ENCODE data around the gene C1orf21.

C1orf21 gene

GRCh38 chr1:184536246-184536985 lies 149.6 kb downstream of the C1orf21 start:
- Histone ChIP-seq H3K4me2 (ENCODE audit: low read depth, low read length, poor library complexity, severe bottlenecking) (no peak overlapping the region), H3K79me2 (ENCODE audit: insufficient read depth, low read length) (no peaks in the 10 kb centered on the region)
- TF ChIP-seq EZH2phosphoT487 (IDR thresholded peaks at IDR 0.05; ENCODE audit: borderline replicate concordance): no peak
- TF ChIP-seq, protein P1, sequence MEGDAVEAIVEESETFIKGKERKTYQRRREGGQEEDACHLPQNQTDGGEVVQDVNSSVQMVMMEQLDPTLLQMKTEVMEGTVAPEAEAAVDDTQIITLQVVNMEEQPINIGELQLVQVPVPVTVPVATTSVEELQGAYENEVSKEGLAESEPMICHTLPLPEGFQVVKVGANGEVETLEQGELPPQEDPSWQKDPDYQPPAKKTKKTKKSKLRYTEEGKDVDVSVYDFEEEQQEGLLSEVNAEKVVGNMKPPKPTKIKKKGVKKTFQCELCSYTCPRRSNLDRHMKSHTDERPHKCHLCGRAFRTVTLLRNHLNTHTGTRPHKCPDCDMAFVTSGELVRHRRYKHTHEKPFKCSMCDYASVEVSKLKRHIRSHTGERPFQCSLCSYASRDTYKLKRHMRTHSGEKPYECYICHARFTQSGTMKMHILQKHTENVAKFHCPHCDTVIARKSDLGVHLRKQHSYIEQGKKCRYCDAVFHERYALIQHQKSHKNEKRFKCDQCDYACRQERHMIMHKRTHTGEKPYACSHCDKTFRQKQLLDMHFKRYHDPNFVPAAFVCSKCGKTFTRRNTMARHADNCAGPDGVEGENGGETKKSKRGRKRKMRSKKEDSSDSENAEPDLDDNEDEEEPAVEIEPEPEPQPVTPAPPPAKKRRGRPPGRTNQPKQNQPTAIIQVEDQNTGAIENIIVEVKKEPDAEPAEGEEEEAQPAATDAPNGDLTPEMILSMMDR (conservative IDR thresholded peaks at IDR 0.05; ENCODE audit: low read length): no peak

DNA sequence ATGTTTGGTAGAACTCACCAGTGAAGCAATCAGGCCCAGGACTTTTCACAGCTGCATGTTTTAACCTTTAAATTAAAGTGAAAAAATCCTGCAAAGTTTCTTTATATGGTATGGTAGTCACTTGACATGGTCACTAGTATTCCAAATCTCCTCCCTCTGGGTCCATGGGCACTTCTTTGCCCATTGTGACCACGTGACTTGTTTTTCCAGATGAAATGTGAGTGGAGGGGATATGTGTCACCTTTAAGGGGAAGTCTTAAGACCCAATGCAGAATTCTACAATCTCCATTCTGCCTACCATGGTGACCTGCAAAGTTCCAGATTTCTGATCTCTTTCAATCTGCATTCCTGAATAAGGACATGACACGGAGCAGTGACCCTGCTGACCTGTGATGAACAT lies 152.8 kb downstream of the C1orf21 start:
- H3K79me2 ChIP-seq (ENCODE audit: insufficient read depth, low read length): no peaks in the 10 kb centered on the region
- H3K27me3 ChIP-seq (ENCODE audit: insufficient read depth, low read length, poor library complexity, severe bottlenecking): no peaks in the 10 kb centered on the region
- H4K20me1 ChIP-seq (ENCODE audit: insufficient read depth, low read length, poor library complexity, severe bottlenecking): no peaks in the 10 kb centered on the region
- H3K4me3 ChIP-seq (ENCODE audit: low read length, poor library complexity, severe bottlenecking): no peak overlapping the region
- no peaks in the 10 kb centered on the region for H3K9me2 ChIP-seq (replicated peaks; ENCODE audit: low read depth, low read length)
- no peaks in the 10 kb centered on the region for H3K4me1 ChIP-seq (ENCODE audit: insufficient read depth, low read length, poor library complexity, severe bottlenecking)
- H3K36me3 ChIP-seq (ENCODE audit: insufficient read depth, low read length): no peaks in the 10 kb centered on the region
- no peak overlapping the region for H2AFZ ChIP-seq (ENCODE audit: low read length)
- H3K4me2 ChIP-seq (ENCODE audit: low read depth, low read length, poor library complexity, severe bottlenecking): no peak overlapping the region
- no peaks in the 10 kb centered on the region for H3F3A ChIP-seq (ENCODE audit: low read depth)
- TF ChIP-seq, protein P1 (conservative IDR thresholded peaks at IDR 0.05; ENCODE audit: low read length): no peak
- TF ChIP-seq EZH2phosphoT487 (IDR thresholded peaks at IDR 0.05; ENCODE audit: borderline replicate concordance): no peak
- no peak overlapping the region for H3K9ac ChIP-seq (ENCODE audit: low read depth, low read length, poor library complexity, severe bottlenecking)
- H3K9me3 ChIP-seq (ENCODE audit: insufficient read depth, low read depth, low read length): peaks cover 7% of the 10 kb centered on the region

More at GRCh38 chr1:184536246-184536985, 149.6 kb downstream of the C1orf21 start:
- Histone ChIP-seq H3K9me3 (ENCODE audit: insufficient read depth, low read depth, low read length) (peaks cover 7% of the 10 kb centered on the region), H3K4me3 (ENCODE audit: low read length, poor library complexity, severe bottlenecking) (no peak overlapping the region), H3K9me2 (replicated peaks; ENCODE audit: low read depth, low read length) (no peaks in the 10 kb centered on the region), H3K9ac (ENCODE audit: low read depth, low read length, poor library complexity, severe bottlenecking) (no peak overlapping the region), H3K36me3 (ENCODE audit: insufficient read depth, low read length) (no peaks in the 10 kb centered on the region), H4K20me1 (ENCODE audit: insufficient read depth, low read length, poor library complexity, severe bottlenecking) (no peaks in the 10 kb centered on the region), H3K4me1 (ENCODE audit: insufficient read depth, low read length, poor library complexity, severe bottlenecking) (peaks cover 8% of the 10 kb centered on the region), H2AFZ (ENCODE audit: low read length) (no peak overlapping the region), H3F3A (ENCODE audit: low read depth) (no peaks in the 10 kb centered on the region), H3K27me3 (ENCODE audit: insufficient read depth, low read length, poor library complexity, severe bottlenecking) (no peaks in the 10 kb centered on the region)

DNA sequence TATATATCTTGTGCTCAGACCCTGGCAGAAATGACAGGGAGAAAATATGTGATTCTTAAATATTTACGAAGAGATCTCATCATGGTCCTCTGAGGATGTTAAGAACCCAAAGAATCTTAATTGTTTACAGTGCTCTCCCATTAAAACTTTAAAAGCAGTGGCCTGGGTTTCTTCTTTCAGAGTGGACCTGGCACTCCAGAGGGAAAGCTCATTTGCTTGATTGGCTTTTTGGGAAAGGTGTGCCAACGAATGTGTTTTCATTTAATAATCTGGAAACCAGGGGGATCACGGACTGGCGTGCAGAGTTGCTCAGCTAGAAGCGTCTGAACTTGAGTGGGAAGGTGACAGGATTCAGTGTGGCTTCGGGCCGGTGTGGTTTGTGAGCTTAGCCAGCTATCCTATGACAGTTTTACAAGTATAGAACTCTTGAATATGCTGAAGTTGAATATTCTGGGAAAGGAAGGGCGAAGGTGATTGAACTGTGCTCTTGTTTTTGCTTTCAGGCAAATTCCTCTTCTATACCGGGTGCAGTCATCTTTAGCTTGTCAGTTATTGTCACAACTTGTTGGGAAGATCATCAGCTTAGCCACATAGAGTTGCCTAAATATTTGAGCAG lies 154.8 kb downstream of the C1orf21 start:
- Histone ChIP-seq H3F3A (ENCODE audit: low read depth) (no peaks in the 10 kb centered on the region), H4K20me1 (ENCODE audit: insufficient read depth, low read length, poor library complexity, severe bottlenecking) (no peaks in the 10 kb centered on the region), H3K36me3 (ENCODE audit: insufficient read depth, low read length) (peaks cover 3% of the 10 kb centered on the region; the same call in 1 of the 2 replicates), H3K4me3 (ENCODE audit: low read length, poor library complexity, severe bottlenecking) (no peak overlapping the region), H3K4me1 (ENCODE audit: insufficient read depth, low read length, poor library complexity, severe bottlenecking) (no peaks in the 10 kb centered on the region), H3K9ac (ENCODE audit: low read depth, low read length, poor library complexity, severe bottlenecking) (no peak overlapping the region), H3K9me3 (ENCODE audit: insufficient read depth, low read depth, low read length) (peaks cover 7% of the 10 kb centered on the region), H2AFZ (ENCODE audit: low read length) (no peak overlapping the region), H3K79me2 (ENCODE audit: insufficient read depth, low read length) (no peaks in the 10 kb centered on the region), H3K27me3 (ENCODE audit: insufficient read depth, low read length, poor library complexity, severe bottlenecking) (no peaks in the 10 kb centered on the region), H3K9me2 (replicated peaks; ENCODE audit: low read depth, low read length) (no peaks in the 10 kb centered on the region), H3K4me2 (ENCODE audit: low read depth, low read length, poor library complexity, severe bottlenecking) (no peak overlapping the region)
- no peak for TF ChIP-seq EZH2phosphoT487 (IDR thresholded peaks at IDR 0.05; ENCODE audit: borderline replicate concordance)
- TF ChIP-seq, protein P1 (conservative IDR thresholded peaks at IDR 0.05; ENCODE audit: low read length): no peak
